Spinal cord (tissue), 10 donors: ENCODE measurements around the gene LRP1. TPM values are rescaled to one million over a fixed set of nuclear protein-coding genes. Genes with fewer than 3 reads are reported as not detected.

Experiments used
- DNase-seq, 6 donors: peaks; one replicate each; pipeline versions ENCODE4 v3.0.0 to v3.0.0-alpha.2; 2013 to 2015; ENCODE audit warnings: low spot score in 6 of 6, low read depth in 4 of 6
- H3K27ac ChIP-seq: one replicate; pipeline ENCODE4 v1.5.1; 2013; ENCODE audit warnings: low read depth, low read length, control low read depth
- H3K27me3 ChIP-seq: one replicate; pipeline ENCODE4 v1.6.1; 2013; ENCODE audit warnings: low read length; ENCODE audit not compliant: control insufficient read depth, insufficient read depth
- H3K36me3 ChIP-seq: one replicate; pipeline ENCODE4 v1.6.1; 2013; ENCODE audit warnings: low read length; ENCODE audit not compliant: control insufficient read depth, insufficient read depth
- H3K4me1 ChIP-seq: one replicate; pipeline ENCODE4 v1.6.1; 2013; ENCODE audit warnings: low read length; ENCODE audit not compliant: control insufficient read depth, insufficient read depth
- H3K4me3 ChIP-seq: one replicate; pipeline ENCODE4 v1.5.1; 2013; ENCODE audit warnings: low read depth, low read length, control low read depth
- H3K9me3 ChIP-seq: one replicate; pipeline ENCODE4 v1.6.1; 2013; ENCODE audit warnings: low read length; ENCODE audit not compliant: control insufficient read depth, insufficient read depth
- WGBS: methylation state at CpG from one replicate; pipeline ENCODE4 v1.1.5; 2013; ENCODE audit warnings: missing lambda C conversion rate; ENCODE audit not compliant: insufficient coverage; 5-methylcytosine and 5-hydroxymethylcytosine counted together
- polyA plus RNA-seq, 2 donors: library from polyadenylated mRNA; unstranded; fragments of 120-200 nt; gene quantifications; one replicate each; pipeline ENCODE4 v1.2.1, GENCODE V29; 2013; ENCODE audit not compliant: insufficient read length in 2 of 2
- total RNA-seq, 2 donors: library from RNA; depleted of rRNA in 1 of 2; stranded (reverse); fragments of 120-200 nt in 1 of 2; fragments of >200 nt in 1 of 2; gene quantifications; one replicate each; pipeline versions ENCODE4 v1.2.3 to v1.2.4, GENCODE V29; 2013 to 2014
- donor health status: healthy.

The LRP1 gene
- total and polyA plus RNA-seq, 4 donors = 182 to 319 (median 239) TPM

DNA sequence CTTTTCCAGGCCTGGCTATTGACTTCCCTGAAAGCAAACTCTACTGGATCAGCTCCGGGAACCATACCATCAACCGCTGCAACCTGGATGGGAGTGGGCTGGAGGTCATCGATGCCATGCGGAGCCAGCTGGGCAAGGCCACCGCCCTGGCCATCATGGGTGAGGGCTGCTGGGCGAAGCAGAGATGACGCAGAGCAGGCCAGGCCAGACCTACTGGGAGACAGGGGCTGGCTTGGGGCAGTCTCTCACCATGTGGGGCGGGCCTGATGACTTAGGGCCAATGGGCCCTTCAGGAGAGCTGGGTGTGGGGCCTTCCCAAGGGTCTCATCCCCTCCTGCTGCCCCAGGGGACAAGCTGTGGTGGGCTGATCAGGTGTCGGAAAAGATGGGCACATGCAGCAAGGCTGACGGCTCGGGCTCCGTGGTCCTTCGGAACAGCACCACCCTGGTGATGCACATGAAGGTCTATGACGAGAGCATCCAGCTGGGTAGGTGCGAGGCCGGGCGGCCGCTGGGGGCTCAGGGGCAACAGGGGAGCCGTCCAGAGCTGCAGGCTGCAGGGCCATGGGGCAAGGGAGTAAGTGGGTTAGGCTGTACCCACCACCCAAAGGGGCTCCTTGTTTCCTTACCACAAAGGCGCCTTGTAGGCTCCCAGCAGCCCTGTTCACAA, 52.2 kb downstream of the LRP1 start:
- no peak overlapping the region for H3K4me3 ChIP-seq
- H3K9me3 ChIP-seq = no peaks in the 10 kb centered on the region
- H3K27me3 ChIP-seq = no peaks in the 10 kb centered on the region
- H3K36me3 ChIP-seq = peaks cover 97% of the 10 kb centered on the region
- WGBS = 95% methylated on average over 18 of the region's 20 CpGs
- no peak overlapping the region for H3K27ac ChIP-seq
- H3K4me1 ChIP-seq = peaks cover 4% of the 10 kb centered on the region
- DNase-seq = no peak

DNA sequence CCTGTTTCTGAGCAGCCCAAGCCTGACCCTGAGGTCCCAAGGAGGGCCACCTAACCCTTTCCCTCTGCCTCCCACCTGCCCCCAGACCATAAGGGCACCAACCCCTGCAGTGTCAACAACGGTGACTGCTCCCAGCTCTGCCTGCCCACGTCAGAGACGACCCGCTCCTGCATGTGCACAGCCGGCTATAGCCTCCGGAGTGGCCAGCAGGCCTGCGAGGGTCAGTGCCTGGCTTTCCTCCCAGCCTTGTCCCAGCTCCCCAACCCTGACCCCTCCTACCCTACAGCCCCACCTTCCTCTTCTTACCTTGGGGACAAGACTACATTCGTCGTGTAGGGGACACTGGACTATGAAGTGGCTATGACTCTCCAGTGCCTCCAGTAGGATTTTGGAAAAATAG, 52.8 kb downstream of the LRP1 start:
- no peaks in the 10 kb centered on the region for H3K9me3 ChIP-seq
- H3K27ac ChIP-seq = no peak overlapping the region
- no peaks in the 10 kb centered on the region for H3K27me3 ChIP-seq
- DNase-seq = no peak
- H3K4me1 ChIP-seq = no peaks in the 10 kb centered on the region
- 59% methylated on average over 9 of the region's 9 CpGs for WGBS
- no peak overlapping the region for H3K4me3 ChIP-seq
- H3K36me3 ChIP-seq = peaks cover 97% of the 10 kb centered on the region

DNA sequence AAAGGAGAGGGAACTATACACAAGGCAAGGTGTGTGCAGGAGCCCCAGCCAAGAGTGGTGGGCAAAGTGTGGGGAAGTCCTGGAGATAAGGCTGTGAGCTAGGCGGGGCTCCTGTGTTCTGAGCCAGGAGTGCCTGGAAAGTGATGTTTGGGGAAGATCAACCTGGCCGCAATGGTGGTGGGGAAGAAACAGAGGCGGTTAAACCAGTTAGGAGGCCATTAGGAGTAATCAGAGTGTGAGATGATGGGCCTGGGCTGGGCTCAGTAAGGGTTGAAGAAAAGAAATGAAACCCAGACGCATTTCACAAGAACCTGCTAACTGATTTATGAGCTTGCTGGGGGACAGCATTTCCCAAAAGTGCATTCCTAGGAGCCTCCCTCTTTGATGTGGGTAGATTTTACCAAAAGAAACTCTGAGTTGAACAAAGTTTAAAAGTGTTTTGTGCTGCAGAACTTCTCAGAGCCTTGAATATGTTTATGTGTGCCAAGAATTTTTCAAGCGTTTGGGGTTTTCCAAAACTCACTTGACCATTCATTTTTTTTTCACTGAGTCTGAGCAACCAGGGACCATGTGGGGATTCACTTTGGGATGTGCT, 53.4 kb downstream of the LRP1 start:
- DNase-seq = no peak
- Histone ChIP-seq H3K27ac (no peak overlapping the region), H3K36me3 (peaks cover 97% of the 10 kb centered on the region), H3K4me3 (no peak overlapping the region), H3K4me1 (no peaks in the 10 kb centered on the region), H3K9me3 (no peaks in the 10 kb centered on the region), H3K27me3 (no peaks in the 10 kb centered on the region)
- WGBS = 83% methylated on average over 3 of the region's 5 CpGs

DNA sequence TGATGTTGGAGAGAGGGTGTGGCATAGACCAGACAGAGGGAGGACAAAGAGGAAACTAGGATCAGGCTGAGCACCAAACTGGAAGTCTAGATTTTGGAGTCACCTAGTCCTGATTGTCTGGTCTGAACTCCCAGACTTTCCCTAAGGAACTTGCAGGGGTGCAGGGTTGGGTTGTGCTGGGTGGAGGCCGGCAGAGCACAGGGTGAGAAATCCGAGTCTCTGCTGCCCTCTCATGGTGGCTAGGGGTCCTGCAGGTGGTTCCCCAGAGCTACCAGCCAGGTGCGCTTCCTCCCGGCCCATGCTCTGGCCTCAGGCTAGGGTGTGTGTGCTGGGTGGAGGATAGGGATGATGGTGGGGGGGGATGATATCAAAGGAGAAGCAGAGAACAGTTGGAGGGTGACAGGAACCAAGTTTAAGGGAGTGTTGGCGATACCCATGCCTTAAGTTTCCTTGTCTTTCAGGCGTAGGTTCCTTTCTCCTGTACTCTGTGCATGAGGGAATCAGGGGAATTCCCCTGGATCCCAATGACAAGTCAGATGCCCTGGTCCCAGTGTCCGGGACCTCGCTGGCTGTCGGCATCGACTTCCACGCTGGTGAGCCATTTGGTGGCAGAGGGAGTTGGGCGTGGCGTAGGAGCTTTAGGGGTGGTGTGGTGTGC, 54.8 kb downstream of the LRP1 start:
- H3K4me3 ChIP-seq = no peak overlapping the region
- H3K9me3 ChIP-seq = no peaks in the 10 kb centered on the region
- 62% methylated on average over 11 of the region's 13 CpGs for WGBS
- peak in 5 of 6 donors; percentile 28 to 85 (median 53) for DNase-seq
- no peaks in the 10 kb centered on the region for H3K27me3 ChIP-seq
- H3K36me3 ChIP-seq = peaks cover 97% of the 10 kb centered on the region
- no peak overlapping the region for H3K27ac ChIP-seq
- no peaks in the 10 kb centered on the region for H3K4me1 ChIP-seq

DNA sequence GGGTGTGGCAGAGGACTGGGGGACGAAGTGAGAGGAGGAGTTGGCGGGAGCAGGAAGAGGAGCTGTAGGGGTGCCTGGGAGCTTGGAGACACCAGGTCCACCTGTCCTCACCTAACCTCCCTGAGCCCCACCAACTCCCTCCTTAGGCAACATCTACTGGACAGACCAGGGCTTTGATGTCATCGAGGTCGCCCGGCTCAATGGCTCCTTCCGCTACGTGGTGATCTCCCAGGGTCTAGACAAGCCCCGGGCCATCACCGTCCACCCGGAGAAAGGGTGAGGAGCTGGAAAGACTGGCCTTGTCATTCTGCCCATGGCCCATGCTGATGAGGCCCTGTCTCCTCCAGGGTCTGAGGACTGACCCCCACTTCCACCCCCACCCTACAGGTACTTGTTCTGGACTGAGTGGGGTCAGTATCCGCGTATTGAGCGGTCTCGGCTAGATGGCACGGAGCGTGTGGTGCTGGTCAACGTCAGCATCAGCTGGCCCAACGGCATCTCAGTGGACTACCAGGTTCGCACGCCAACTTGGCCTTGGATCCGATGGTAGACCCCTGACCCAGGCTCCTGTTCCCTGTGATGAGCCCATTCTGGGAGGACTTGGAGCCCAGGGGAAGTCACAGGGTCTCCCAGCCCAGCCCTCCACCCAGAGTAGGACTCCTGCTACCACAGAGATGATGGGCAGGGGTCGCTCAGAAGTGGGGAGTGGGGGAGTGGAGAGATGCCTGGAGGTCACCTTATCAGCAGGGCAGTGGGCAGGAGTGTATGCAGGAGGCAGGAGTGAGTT, 55.8 kb downstream of the LRP1 start:
- Histone ChIP-seq H3K4me3 (no peak overlapping the region), H3K9me3 (no peaks in the 10 kb centered on the region), H3K27ac (no peak overlapping the region), H3K36me3 (peaks cover 97% of the 10 kb centered on the region), H3K27me3 (no peaks in the 10 kb centered on the region), H3K4me1 (peaks cover 5% of the 10 kb centered on the region)
- WGBS = 95% methylated on average over 18 of the region's 22 CpGs
- no peak for DNase-seq

DNA sequence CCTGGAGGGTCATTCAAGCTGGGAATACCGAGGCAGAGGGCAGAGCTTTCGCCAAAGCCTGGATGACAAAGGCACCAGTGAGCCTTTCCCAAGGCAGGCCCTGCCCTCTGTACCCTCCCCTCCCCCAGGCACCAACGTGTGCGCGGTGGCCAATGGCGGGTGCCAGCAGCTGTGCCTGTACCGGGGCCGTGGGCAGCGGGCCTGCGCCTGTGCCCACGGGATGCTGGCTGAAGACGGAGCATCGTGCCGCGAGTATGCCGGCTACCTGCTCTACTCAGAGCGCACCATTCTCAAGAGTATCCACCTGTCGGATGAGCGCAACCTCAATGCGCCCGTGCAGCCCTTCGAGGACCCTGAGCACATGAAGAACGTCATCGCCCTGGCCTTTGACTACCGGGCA, 57.1 kb downstream of the LRP1 start:
- Histone ChIP-seq H3K4me3 (no peak overlapping the region), H3K27ac (no peak overlapping the region), H3K36me3 (peaks cover 97% of the 10 kb centered on the region), H3K27me3 (no peaks in the 10 kb centered on the region), H3K4me1 (peaks cover 18% of the 10 kb centered on the region), H3K9me3 (no peaks in the 10 kb centered on the region)
- no peak for DNase-seq
- 95% methylated on average over 25 of the region's 25 CpGs for WGBS

DNA sequence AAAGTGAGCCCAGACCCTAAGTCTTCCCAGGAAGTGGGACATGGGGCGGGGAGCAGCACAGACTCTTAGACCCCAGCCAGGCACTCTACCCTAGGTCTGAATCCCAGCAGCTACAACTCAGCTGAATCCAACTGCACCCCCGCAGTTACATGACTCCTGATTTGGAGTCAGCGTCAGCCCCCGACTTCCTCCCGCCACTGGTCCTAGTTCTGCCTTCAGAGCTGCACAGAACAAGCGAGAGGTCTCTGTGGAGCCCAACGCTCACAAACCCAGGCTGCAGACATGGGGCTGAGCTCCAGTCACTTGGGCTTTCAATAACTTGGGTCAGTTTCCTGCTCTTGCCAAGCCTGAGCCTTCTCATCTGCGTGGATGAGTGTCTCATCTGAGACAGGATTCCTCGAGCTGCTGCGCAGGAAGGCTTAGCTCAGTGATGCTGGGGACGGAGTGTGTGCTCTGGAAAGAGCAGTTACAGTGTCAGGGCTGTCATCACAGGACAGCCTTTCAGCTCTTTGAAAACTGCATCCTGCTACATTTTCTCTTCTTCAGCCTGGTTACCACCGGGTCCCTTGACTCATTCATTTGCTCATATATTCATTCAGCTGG, 57.7 kb downstream of the LRP1 start:
- Histone ChIP-seq H3K36me3 (peaks cover 97% of the 10 kb centered on the region), H3K9me3 (no peaks in the 10 kb centered on the region), H3K4me3 (no peak overlapping the region), H3K27me3 (no peaks in the 10 kb centered on the region), H3K4me1 (peaks cover 21% of the 10 kb centered on the region), H3K27ac (no peak overlapping the region)
- 97% methylated on average over 12 of the region's 12 CpGs for WGBS
- no peak for DNase-seq

DNA sequence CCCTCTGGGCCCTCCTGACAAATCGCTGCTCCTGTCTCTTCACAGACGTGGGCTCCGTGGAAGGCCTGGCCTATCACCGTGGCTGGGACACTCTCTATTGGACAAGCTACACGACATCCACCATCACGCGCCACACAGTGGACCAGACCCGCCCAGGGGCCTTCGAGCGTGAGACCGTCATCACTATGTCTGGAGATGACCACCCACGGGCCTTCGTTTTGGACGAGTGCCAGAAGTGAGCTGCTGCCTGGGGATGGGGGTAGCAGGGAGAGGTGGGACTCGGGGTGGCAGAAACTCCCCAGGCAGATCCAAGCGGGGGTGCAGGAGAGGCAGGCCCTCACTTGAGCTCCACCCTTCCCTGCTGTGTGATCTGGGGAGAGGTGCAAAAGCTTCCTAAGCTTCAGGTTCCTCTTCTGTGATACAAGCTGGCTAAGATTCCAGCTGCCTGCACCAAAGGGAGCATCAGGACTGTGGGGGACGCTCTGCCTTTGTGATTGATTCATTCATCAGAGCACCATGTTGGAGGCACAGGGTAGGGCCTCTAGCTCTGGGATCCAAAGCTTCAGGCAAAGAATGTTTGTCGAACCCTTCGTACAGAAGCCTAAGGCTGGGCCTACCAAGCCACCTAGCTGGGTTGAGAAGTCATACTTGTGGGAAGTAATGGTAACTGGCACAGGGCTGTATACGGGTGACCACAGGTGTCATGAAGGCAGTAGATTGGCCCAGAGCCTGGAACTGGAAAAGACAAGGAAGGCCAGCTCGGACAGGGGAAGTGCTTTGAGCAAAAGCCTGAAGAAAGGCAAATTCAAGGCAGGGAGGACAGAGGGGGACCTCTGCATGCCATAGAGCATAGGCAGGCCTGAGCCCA, 59.2 kb downstream of the LRP1 start:
- Histone ChIP-seq H3K27ac (no peak overlapping the region), H3K9me3 (no peaks in the 10 kb centered on the region), H3K4me1 (peaks cover 21% of the 10 kb centered on the region), H3K36me3 (peaks cover 99% of the 10 kb centered on the region), H3K4me3 (no peak overlapping the region), H3K27me3 (no peaks in the 10 kb centered on the region)
- no peak for DNase-seq
- WGBS = 81% methylated on average over 14 of the region's 21 CpGs

DNA sequence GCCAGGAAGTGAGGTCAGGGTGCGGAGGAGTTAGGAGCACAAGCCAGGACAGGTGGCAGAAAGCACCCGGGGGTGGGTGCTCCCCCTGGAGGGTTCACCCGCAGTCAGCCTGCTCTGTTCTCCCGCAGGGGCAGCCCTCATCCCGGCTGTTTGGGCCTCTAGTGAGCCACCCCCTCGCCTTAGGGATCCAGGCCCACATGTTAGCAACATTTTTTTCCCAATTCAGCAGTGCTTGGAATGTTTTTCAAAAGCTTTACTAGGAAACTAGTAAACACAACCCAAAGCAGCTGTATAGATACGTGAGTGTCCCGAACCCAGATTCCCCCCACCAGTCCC, 59.8 kb downstream of the LRP1 start:
- H3K27ac ChIP-seq = no peak overlapping the region
- no peaks in the 10 kb centered on the region for H3K27me3 ChIP-seq
- peaks cover 100% of the 10 kb centered on the region for H3K36me3 ChIP-seq
- DNase-seq = no peak
- H3K9me3 ChIP-seq = no peaks in the 10 kb centered on the region
- H3K4me1 ChIP-seq = peaks cover 21% of the 10 kb centered on the region
- 86% methylated on average over 8 of the region's 8 CpGs for WGBS
- no peak overlapping the region for H3K4me3 ChIP-seq
